Stomach (tissue), 9 donors: Measurements from ENCODE around the gene FTO. TPM values are rescaled to one million over a fixed set of nuclear protein-coding genes. Genes with fewer than 3 reads are reported as not detected.

Source experiments
- DNase-seq, 2 donors: peaks; one replicate each; pipeline versions ENCODE4 v3.0.0 to v3.0.0-alpha.2; 2013 to 2019
- H3K27ac ChIP-seq, 5 donors: fragments of 200-600 bp in 4 of 5; sonication (generic) in 4 of 5; one replicate each; pipeline ENCODE4 v1.5.1; 2013 to 2019; ENCODE audit warnings: mild to moderate bottlenecking in 1 of 5, moderate library complexity in 1 of 5
- H3K27me3 ChIP-seq, 3 donors: fragments of 200-600 bp; sonication (generic); one replicate each; pipeline ENCODE4 v1.5.1; 2017 to 2019; ENCODE audit warnings: mixed run types in 1 of 3
- H3K36me3 ChIP-seq, 4 donors: fragments of 200-600 bp; sonication (generic); 1 replicate in 3 of 4; 2 replicates in 1 of 4; pipeline ENCODE4 v1.5.1; 2016 to 2019
- H3K4me1 ChIP-seq, 4 donors: fragments of 200-600 bp; sonication (generic); one replicate each; pipeline ENCODE4 v1.5.1; 2016 to 2019
- H3K4me3 ChIP-seq, 4 donors: fragments of 200-600 bp; sonication (generic) in 3 of 4; one replicate each; pipeline ENCODE4 v1.5.1; 2016 to 2019; ENCODE audit warnings: mild to moderate bottlenecking in 1 of 4
- H3K9me3 ChIP-seq, 4 donors: fragments of 200-600 bp; sonication (generic); one replicate each; pipeline ENCODE4 v1.5.1; 2016 to 2019
- EP300 ChIP-seq: sonication (generic); formaldehyde crosslinking; IDR thresholded peaks from one replicate; pipeline ENCODE4 v1.6.1; 2017; ENCODE audit warnings: antibody characterized with exemption
- POLR2A ChIP-seq, 4 donors: fragments of 450-650 bp; IDR thresholded peaks; one replicate each; pipeline ENCODE4 v1.6.1; 2016; ENCODE audit warnings: antibody characterized with exemption in 4 of 4, control low read depth in 2 of 4, mild to moderate bottlenecking in 1 of 4, moderate library complexity in 1 of 4
- POLR2AphosphoS5 ChIP-seq, 3 donors: sonication (generic); formaldehyde crosslinking; IDR thresholded peaks; one replicate each; pipeline ENCODE4 v1.6.1; 2016; ENCODE audit warnings: antibody characterized with exemption in 3 of 3
- WGBS, 5 donors: extraction: QIAGEN DNeasy Blood & Tissue Kit in 3 of 5; methylation state at CpG; one replicate each; pipeline versions ENCODE4 v1.1.5 to v1.1.7; 2013 to 2018; 5-methylcytosine and 5-hydroxymethylcytosine counted together
- intact Hi-C: fragments of 100-400 bp; cut with DNase I; formaldehyde crosslinking; loops from one replicate; pipeline ENCODE4 v1.15.1; 2023; ENCODE audit warnings: low total_unique reads
- polyA plus RNA-seq, 3 donors: library from polyadenylated mRNA; stranded (reverse); fragments of 200-250 nt; gene quantifications; one replicate each; pipeline ENCODE4 v1.2.3, GENCODE V29; 2013
- total RNA-seq, 5 donors: library from RNA; depleted of rRNA; stranded (reverse); fragments of >200 nt; gene quantifications; one replicate each; pipeline versions ENCODE4 v1.1.0 to v1.2.3, GENCODE V29; 2014 to 2016
- TF ChIP-seq, protein P1 (sequence below), 7 experiments: fragments of 450-650 bp in 4 of 7; fragments of 200-600 bp in 3 of 7; sonication (generic) in 3 of 7; IDR thresholded peaks; one replicate each; pipeline ENCODE4 v1.5.1; 2016 to 2019; ENCODE audit warnings: antibody characterized with exemption in 7 of 7, control low read depth in 2 of 7, mild to moderate bottlenecking in 1 of 7
- donor health status: healthy with polysubstance abuse.
- donor health status: Bipolar disorder and iron deficiency.
- donor health status: healthy.

FTO gene
- total and polyA plus RNA-seq, 8 donors, result 9.3 to 88.7 (median 24.6) TPM

- DNase-seq, result no peak
- Histone ChIP-seq H3K36me3 (peaks cover 0 to 3% (median under 1%) of the 10 kb centered on the region in 4 donors), H3K4me3 (no peak overlapping the region), H3K4me1 (no peaks in the 10 kb centered on the region), H3K9me3 (no peaks in the 10 kb centered on the region), H3K27ac (no peak overlapping the region), H3K27me3 (no peaks in the 10 kb centered on the region)
- WGBS, 5 donors, result 80 to 87% (median 87%) methylated on average over 5 of the region's 5 CpGs
- TF ChIP-seq POLR2A (IDR thresholded peaks at IDR 0.05) (no peak), EP300 (no peak), POLR2AphosphoS5 (IDR thresholded peaks at IDR 0.05) (no peak)
- TF ChIP-seq, protein P1, sequence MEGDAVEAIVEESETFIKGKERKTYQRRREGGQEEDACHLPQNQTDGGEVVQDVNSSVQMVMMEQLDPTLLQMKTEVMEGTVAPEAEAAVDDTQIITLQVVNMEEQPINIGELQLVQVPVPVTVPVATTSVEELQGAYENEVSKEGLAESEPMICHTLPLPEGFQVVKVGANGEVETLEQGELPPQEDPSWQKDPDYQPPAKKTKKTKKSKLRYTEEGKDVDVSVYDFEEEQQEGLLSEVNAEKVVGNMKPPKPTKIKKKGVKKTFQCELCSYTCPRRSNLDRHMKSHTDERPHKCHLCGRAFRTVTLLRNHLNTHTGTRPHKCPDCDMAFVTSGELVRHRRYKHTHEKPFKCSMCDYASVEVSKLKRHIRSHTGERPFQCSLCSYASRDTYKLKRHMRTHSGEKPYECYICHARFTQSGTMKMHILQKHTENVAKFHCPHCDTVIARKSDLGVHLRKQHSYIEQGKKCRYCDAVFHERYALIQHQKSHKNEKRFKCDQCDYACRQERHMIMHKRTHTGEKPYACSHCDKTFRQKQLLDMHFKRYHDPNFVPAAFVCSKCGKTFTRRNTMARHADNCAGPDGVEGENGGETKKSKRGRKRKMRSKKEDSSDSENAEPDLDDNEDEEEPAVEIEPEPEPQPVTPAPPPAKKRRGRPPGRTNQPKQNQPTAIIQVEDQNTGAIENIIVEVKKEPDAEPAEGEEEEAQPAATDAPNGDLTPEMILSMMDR (IDR thresholded peaks at IDR 0.05), result no peak
- intact Hi-C loops, result no loop called here
Measured at GRCh38 chr16:54099627-54100026, 395.7 kb downstream of the FTO start.

GRCh38 chr16:54102888-54103866, 399.2 kb downstream of the FTO start:
- no peak for TF ChIP-seq POLR2A (IDR thresholded peaks at IDR 0.05)
- TF ChIP-seq, protein P1 (IDR thresholded peaks at IDR 0.05), result no peak
- no peak for TF ChIP-seq POLR2AphosphoS5 (IDR thresholded peaks at IDR 0.05)
- Histone ChIP-seq H3K4me3 (no peak overlapping the region), H3K36me3 (no peaks in the 10 kb centered on the region), H3K9me3 (no peaks in the 10 kb centered on the region), H3K27ac (no peak overlapping the region), H3K27me3 (no peaks in the 10 kb centered on the region), H3K4me1 (no peaks in the 10 kb centered on the region)
- 46 to 72% (median 58%) methylated on average over 10 of the region's 10 CpGs for WGBS, 5 donors
- DNase-seq, result no peak
- intact Hi-C loops, result no loop called here

GRCh38 chr16:54106057-54106456, 402.1 kb downstream of the FTO start:
- Histone ChIP-seq H3K27ac (no peak overlapping the region), H3K4me3 (no peak overlapping the region), H3K9me3 (no peaks in the 10 kb centered on the region), H3K4me1 (no peaks in the 10 kb centered on the region), H3K36me3 (no peaks in the 10 kb centered on the region), H3K27me3 (no peaks in the 10 kb centered on the region)
- intact Hi-C loops, result no loop called here
- DNase-seq, result no peak
- TF ChIP-seq POLR2A (IDR thresholded peaks at IDR 0.05), result no peak
- TF ChIP-seq EP300, result no peak
- TF ChIP-seq POLR2AphosphoS5 (IDR thresholded peaks at IDR 0.05), result no peak
- TF ChIP-seq, protein P1 (IDR thresholded peaks at IDR 0.05), result no peak
- WGBS, 5 donors, result 88 to 95% (median 91%) methylated on average over 5 of the region's 5 CpGs

GRCh38 chr16:54107583-54108202, 403.7 kb downstream of the FTO start:
- Histone ChIP-seq H3K36me3 (peaks cover 0 to 14% (median 14%) of the 10 kb centered on the region in 4 donors), H3K9me3 (no peaks in the 10 kb centered on the region), H3K27me3 (no peaks in the 10 kb centered on the region), H3K4me3 (no peak overlapping the region), H3K27ac (no peak overlapping the region), H3K4me1 (no peaks in the 10 kb centered on the region)
- intact Hi-C loops, result no loop called here
- TF ChIP-seq EP300, result no peak
- 80 to 93% (median 90%) methylated on average over 7 of the region's 7 CpGs for WGBS, 5 donors
- no peak for DNase-seq
